HG03103 (cell line): Measurements from ENCODE around the gene FYTTD1.
"Not testable (repeated sequence)": the region's sequence is repeated elsewhere in the genome, so short reads cannot be mapped to it uniquely, and the experiment has no call there.

ENCODE experiments used
- ATAC-seq: cut with Tn5 transposase; IDR thresholded peaks from one replicate; pipeline ENCODE4 v1.9.1; 2021; ENCODE audit warnings: low read depth; ENCODE audit not compliant: unreplicated experiment

Gene FYTTD1

GRCh38 chr3:197749601-197750395, at the start of gene FYTTD1:
TSS of gene FYTTD1 (plus strand) at chr3:197749883. CDS start at chr3:197749972, 89 bp downstream.
- ATAC-seq, result peak; percentile 70

- no peak for ATAC-seq
These were observed 49.6 kb upstream of the FYTTD1 start for GRCh38 chr3:197700095-197700494.

- ATAC-seq, result no peak
These were observed 47.8 kb upstream of the FYTTD1 start for GRCh38 chr3:197701841-197702240.

- no peak for ATAC-seq
These were observed 43.0 kb upstream of the FYTTD1 start for GRCh38 chr3:197706658-197707057.

GRCh38 chr3:197709135-197709534, 40.5 kb upstream of the FYTTD1 start:
- ATAC-seq, result no peak

GRCh38 chr3:197710965-197711364, 38.7 kb upstream of the FYTTD1 start:
- ATAC-seq, result not testable (repeated sequence)

GRCh38 chr3:197711973-197712707, 37.5 kb upstream of the FYTTD1 start:
- ATAC-seq, result peak; percentile 91

- ATAC-seq, result no peak
These were observed 36.2 kb upstream of the FYTTD1 start for GRCh38 chr3:197713477-197713822.

- no peak for ATAC-seq
These were observed 35.4 kb upstream of the FYTTD1 start for GRCh38 chr3:197714251-197714650.

- no peak for ATAC-seq
These were observed 30.8 kb upstream of the FYTTD1 start for GRCh38 chr3:197718891-197719290.

GRCh38 chr3:197720694-197721093, 29.0 kb upstream of the FYTTD1 start:
- ATAC-seq, result no peak

- ATAC-seq, result no peak
These were observed 26.9 kb upstream of the FYTTD1 start for GRCh38 chr3:197722734-197723133.

- ATAC-seq, result not testable (repeated sequence)
These were observed 21.8 kb upstream of the FYTTD1 start for GRCh38 chr3:197727878-197728277.

GRCh38 chr3:197728487-197728886, 21.2 kb upstream of the FYTTD1 start:
- no peak for ATAC-seq

- no peak for ATAC-seq
These were observed 19.5 kb upstream of the FYTTD1 start for GRCh38 chr3:197730200-197730599.

- not testable (repeated sequence) for ATAC-seq
These were observed 18.9 kb upstream of the FYTTD1 start for GRCh38 chr3:197730770-197731169.

- not testable (repeated sequence) for ATAC-seq
These were observed 18.2 kb upstream of the FYTTD1 start for GRCh38 chr3:197731483-197731882.

GRCh38 chr3:197733042-197733441, 16.6 kb upstream of the FYTTD1 start:
- no peak for ATAC-seq

- ATAC-seq, result peak; percentile 34
These were observed 14.9 kb upstream of the FYTTD1 start for GRCh38 chr3:197734667-197735318.

- no peak for ATAC-seq
These were observed 13.6 kb upstream of the FYTTD1 start for GRCh38 chr3:197736010-197736490.
